A549 (cell line): Measurements from ENCODE around the gene FAM120A. TPM values are rescaled to one million over a fixed set of nuclear protein-coding genes. Genes with fewer than 3 reads are reported as not detected.

Experiments used
- ATAC-seq, 2 experiments: fragments of 200-7000 bp in 1 of 2; fragments of >200 bp in 1 of 2; cut with Nextera tagmentation in 1 of 2; cut with Tn5 transposase in 1 of 2; 3 replicates each; pipeline versions ENCODE4 v1.8.0 to v1.9.1; 2018 to 2020; ENCODE audit warnings: mild to moderate bottlenecking in 1 of 2, moderate library complexity in 1 of 2
- CTCF ChIA-PET: fragments of 300-600 bp; sonication (Branson Sonifier 250); formaldehyde crosslinking; extraction: SDS; loops from one replicate; lab custom pipeline; 2021; ENCODE audit warnings: antibody characterized with exemption, inconsistent platforms; lab: Yijun Ruan, JAX
- POLR2A ChIA-PET: fragments of 350-600 bp; formaldehyde crosslinking; extraction: SDS; loops from one replicate; lab custom pipeline; 2021; ENCODE audit warnings: antibody characterized with exemption, inconsistent platforms; lab: Yijun Ruan, JAX
- DNase-seq, 2 experiments: peaks; one replicate each; pipeline versions ENCODE4 v3.0.0 to v3.0.0-alpha.2; 2011 to 2016; ENCODE audit warnings: low read depth in 1 of 2, low spot score in 1 of 2
- FAIRE-seq: peaks from 2 replicates; lab custom pipeline; 2011; peaks lifted over from hg19 to GRCh38; lab: Jason Lieb, UNC
- H3K27ac ChIP-seq, 2 experiments: fragments of >200 bp; sonication (Bioruptor Twin); formaldehyde crosslinking; 3 replicates each; pipeline ENCODE4 v1.5.1; 2016 to 2017
- H3K4me1 ChIP-seq: fragments of >200 bp; sonication (Bioruptor Twin); formaldehyde crosslinking; 3 replicates; pipeline ENCODE4 v1.6.1; 2016
- H3K4me2 ChIP-seq: fragments of >200 bp; sonication (Bioruptor Twin); formaldehyde crosslinking; 3 replicates; pipeline ENCODE4 v1.6.1; 2016
- H3K4me3 ChIP-seq: fragments of >200 bp; sonication (Bioruptor Twin); formaldehyde crosslinking; 3 replicates; pipeline ENCODE4 v1.5.1; 2016
- H3K9me3 ChIP-seq: fragments of >200 bp; sonication (Bioruptor Twin); formaldehyde crosslinking; 3 replicates; pipeline ENCODE4 v1.6.1; 2016
- BHLHE40 ChIP-seq: IDR thresholded peaks from 2 replicates; pipeline ENCODE4 v1.6.1; 2012; ENCODE audit warnings: low read depth, low read length, inconsistent platforms
- CBX8 ChIP-seq: fragments of 200-600 bp; sonication (generic); IDR thresholded peaks from 2 replicates; pipeline ENCODE4 v1.6.1; 2016
- CHD2 ChIP-seq: fragments of 150-350 bp; IDR thresholded peaks from 2 replicates; pipeline ENCODE4 v1.6.1; 2014; ENCODE audit warnings: low read length; ENCODE audit not compliant: partially characterized antibody
- CHD4 ChIP-seq: fragments of 200-600 bp; sonication (generic); IDR thresholded peaks from 2 replicates; pipeline ENCODE4 v1.6.1; 2016; ENCODE audit warnings: antibody characterized with exemption, mild to moderate bottlenecking, borderline replicate concordance
- CTCF ChIP-seq: fragments of >200 bp; sonication (Bioruptor Twin); formaldehyde crosslinking; IDR thresholded peaks from 3 replicates; pipeline ENCODE4 v1.5.1; 2016
- EHMT2 ChIP-seq: fragments of 200-600 bp; sonication (generic); IDR thresholded peaks from 2 replicates; pipeline ENCODE4 v1.6.1; 2016; ENCODE audit warnings: antibody characterized with exemption, low read depth, mild to moderate bottlenecking, moderate library complexity
- EP300 ChIP-seq, 2 experiments: fragments of >200 bp; sonication (Bioruptor Twin); formaldehyde crosslinking; IDR thresholded peaks; 2 replicates in 1 of 2; 3 replicates in 1 of 2; pipeline ENCODE4 v1.6.1; 2016 to 2017
- FOSB ChIP-seq: fragments of 250-450 bp; sonication (Bioruptor Pico); IDR thresholded peaks from 2 replicates; pipeline ENCODE4 v1.5.0; 2020; ENCODE audit warnings: mild to moderate bottlenecking, moderate library complexity
- HEYL ChIP-seq: fragments of 250-450 bp; sonication (Bioruptor Pico); IDR thresholded peaks from 2 replicates; pipeline ENCODE4 v1.8.0; 2021; ENCODE audit warnings: mild to moderate bottlenecking, moderate library complexity
- JUN ChIP-seq, 2 experiments: fragments of >200 bp; sonication (Bioruptor Twin); formaldehyde crosslinking; IDR thresholded peaks; 2 replicates in 1 of 2; 3 replicates in 1 of 2; pipeline ENCODE4 v1.6.1; 2016 to 2017
- KDM1A ChIP-seq: fragments of 200-600 bp; sonication (generic); IDR thresholded peaks from 2 replicates; pipeline ENCODE4 v1.6.1; 2016; ENCODE audit warnings: low read depth, mild to moderate bottlenecking
- MAFK ChIP-seq: fragments of 450-650 bp; IDR thresholded peaks from 2 replicates; pipeline ENCODE4 v1.6.1; 2014; ENCODE audit not compliant: partially characterized antibody
- MAX ChIP-seq: IDR thresholded peaks from 2 replicates; pipeline ENCODE4 v1.6.1; 2012
- NPAS2 ChIP-seq: fragments of 250-450 bp; sonication (Bioruptor Pico); IDR thresholded peaks from 2 replicates; pipeline ENCODE4 v1.8.0; 2022; ENCODE audit warnings: mild to moderate bottlenecking, moderate library complexity, borderline replicate concordance
- NR3C1 ChIP-seq: fragments of >200 bp; sonication (Bioruptor Twin); formaldehyde crosslinking; IDR thresholded peaks from 3 replicates; pipeline ENCODE4 v1.6.1; 2017
- PBX3 ChIP-seq: IDR thresholded peaks from 2 replicates; pipeline ENCODE4 v1.6.1; 2012
- POLR2A ChIP-seq: IDR thresholded peaks from 2 replicates; pipeline ENCODE4 v1.6.1; 2012; ENCODE audit warnings: mild to moderate bottlenecking, low read length
- RAD21 ChIP-seq, 2 experiments: fragments of >200 bp in 1 of 2; sonication (Bioruptor Twin) in 1 of 2; formaldehyde crosslinking in 1 of 2; IDR thresholded peaks in 1 of 2; conservative IDR thresholded peaks in 1 of 2; 2 replicates in 1 of 2; 3 replicates in 1 of 2; pipeline ENCODE4 v1.6.1; 2012 to 2018; ENCODE audit warnings: inconsistent platforms in 1 of 2
- REST ChIP-seq: fragments of 200-600 bp; sonication (generic); IDR thresholded peaks from 2 replicates; pipeline ENCODE4 v1.6.1; 2016; ENCODE audit warnings: antibody characterized with exemption, mild to moderate bottlenecking, moderate library complexity
- SMC3 ChIP-seq: fragments of >200 bp; sonication (Bioruptor Twin); formaldehyde crosslinking; IDR thresholded peaks from 3 replicates; pipeline ENCODE4 v1.6.1; 2018; ENCODE audit warnings: inconsistent platforms
- TFCP2L1 ChIP-seq: fragments of 250-450 bp; sonication (Bioruptor Pico); IDR thresholded peaks from 2 replicates; pipeline ENCODE4 v1.5.0; 2021; ENCODE audit warnings: mild to moderate bottlenecking
- TP53 ChIP-seq: fragments of 250-450 bp; sonication (Bioruptor Pico); IDR thresholded peaks from 2 replicates; pipeline ENCODE4 v1.5.0; 2021; ENCODE audit warnings: mild to moderate bottlenecking, moderate library complexity
- ZSCAN20 ChIP-seq: fragments of 250-450 bp; sonication (Bioruptor Pico); IDR thresholded peaks from 2 replicates; pipeline ENCODE4 v1.8.0; 2022; ENCODE audit warnings: mild to moderate bottlenecking, moderate library complexity
- WGBS: methylation state at CpG from one replicate; pipeline ENCODE4 v1.1.6; 2017; ENCODE audit errors: missing lambda C conversion rate; 5-methylcytosine and 5-hydroxymethylcytosine counted together
- polyA plus RNA-seq, 4 experiments: library from polyadenylated mRNA; depleted of rRNA in 3 of 4; stranded (reverse); fragments of >200 nt; fragmentation: RNase III in 1 of 4; extraction: RNeasy Plus Mini Kit Qiagen cat#74134 plus additional on column Dnase treatment in 1 of 4; gene quantifications; 2 replicates in 3 of 4; 3 replicates in 1 of 4; pipeline ENCODE4 v1.2.3, GENCODE V29; 2011 to 2017

The FAM120A gene
- polyA plus RNA-seq, 2 of the 4 experiments (the other 2 are of a cell fraction), result 86.3 to 111 TPM

- TF ChIP-seq CTCF, result no peak
These were observed 88.8 kb downstream of the FAM120A start (continued) for GRCh38 chr9:93540305-93540704.

GRCh38 chr9:93541005-93541404, 89.5 kb downstream of the FAM120A start:
- no peak for TF ChIP-seq NR3C1
- no peak for TF ChIP-seq ZSCAN20 (CRISPR knock-in tag)
- TF ChIP-seq RAD21 (conservative IDR thresholded peaks at IDR 0.05 in 1 of 2, IDR thresholded peaks at IDR 0.05 in 1 of 2), result no peak
- TF ChIP-seq NPAS2 (CRISPR knock-in tag), result no peak
- TF ChIP-seq MAX, result no peak
- no peak for TF ChIP-seq HEYL (CRISPR knock-in tag)
- no peak for TF ChIP-seq TP53 (CRISPR knock-in tag)
- TF ChIP-seq CHD2, result no peak
- no peak for TF ChIP-seq TFCP2L1 (CRISPR knock-in tag)
- no peak for TF ChIP-seq CBX8
- no peak for TF ChIP-seq EP300 (IDR thresholded peaks at IDR 0.05)
- no peak for TF ChIP-seq REST
- no peak for TF ChIP-seq JUN (IDR thresholded peaks at IDR 0.05)
- TF ChIP-seq SMC3, result no peak
- no peak for TF ChIP-seq MAFK
- TF ChIP-seq EHMT2, result no peak
- ChIA-PET CTCF (interaction anchor here (1.5 kb wide), 1 partner anchor 25 kb away, joined by 5 read pairs; no protein-coding TSS in a partner anchor), POLR2A (no interaction called here)
- DNase-seq, result no peak
- no peak for FAIRE-seq
- Histone ChIP-seq H3K27ac (no peak overlapping the region), H3K9me3 (no peaks in the 10 kb centered on the region), H3K4me3 (no peak overlapping the region), H3K4me1 (no peaks in the 10 kb centered on the region), H3K4me2 (no peak overlapping the region)
- WGBS, result 85% methylated on average over 4 of the region's 4 CpGs
- ATAC-seq, result no peak

GRCh38 chr9:93541581-93542349, 90.3 kb downstream of the FAM120A start:
- 90% methylated on average over 8 of the region's 8 CpGs for WGBS
- ATAC-seq (no peak), FAIRE-seq (no peak), DNase-seq (no peak)
- no peaks in the 10 kb centered on the region for H3K4me1 ChIP-seq
- H3K4me2 ChIP-seq, result no peak overlapping the region
- TF ChIP-seq CHD4 (no peak), FOSB (CRISPR knock-in tag) (no peak), POLR2A (no peak), PBX3 (no peak), NR3C1 (no peak), KDM1A (no peak), MAX (no peak), BHLHE40 (no peak)
- no peak overlapping the region for H3K27ac ChIP-seq
- CTCF ChIA-PET, result interaction anchor here (1.5 kb wide), 1 partner anchor 24 kb away, joined by 5 read pairs; no protein-coding TSS in a partner anchor
- no peaks in the 10 kb centered on the region for H3K9me3 ChIP-seq
- H3K4me3 ChIP-seq, result no peak overlapping the region
- POLR2A ChIA-PET, result no interaction called here
